CD14-positive monocyte (primary cell): ENCODE data around the gene AZGP1. TPM values are rescaled to one million over a fixed set of nuclear protein-coding genes. Genes with fewer than 3 reads are reported as not detected.
A peak's percentile ranks its signal among the peaks of the same experiment; 100 is the strongest.
"Not testable (repeated sequence)": the region's sequence is repeated elsewhere in the genome, so short reads cannot be mapped to it uniquely, and the experiment has no call there.

Experiments
- DNase-seq, 3 donors: peaks; one replicate each; pipeline ENCODE4 v3.0.0-alpha.2; 2011 to 2022
- H2AFZ ChIP-seq: 2 replicates; pipeline ENCODE4 v1.6.0; 2012; ENCODE audit warnings: mild to moderate bottlenecking, low read depth, low read length, inconsistent platforms; ENCODE audit not compliant: insufficient read depth, poor library complexity, severe bottlenecking
- H3K27ac ChIP-seq, 2 donors: 1 replicate in 1 of 2; 2 replicates in 1 of 2; pipeline ENCODE4 v1.5.1; 2012 to 2013; ENCODE audit warnings: low read length in 2 of 2, control low read depth in 1 of 2, inconsistent platforms in 1 of 2, low read depth in 1 of 2, mild to moderate bottlenecking in 1 of 2
- H3K27me3 ChIP-seq, 2 donors: one replicate each; pipeline versions ENCODE4 v1.6.0 to v1.6.1; 2011 to 2013; ENCODE audit warnings: low read length in 2 of 2; ENCODE audit not compliant: control insufficient read depth in 2 of 2, insufficient read depth in 2 of 2
- H3K36me3 ChIP-seq, 2 donors: replicated peaks in 1 of 2; 1 replicate in 1 of 2; 2 replicates in 1 of 2; pipeline versions ENCODE4 v1.5.1 to v1.6.1; 2012 to 2013; ENCODE audit warnings: low read length in 2 of 2, control low read depth in 1 of 2, inconsistent platforms in 1 of 2, mild to moderate bottlenecking in 1 of 2; ENCODE audit not compliant: insufficient read depth in 2 of 2, control insufficient read depth in 1 of 2
- H3K4me1 ChIP-seq, 2 donors: 1 replicate in 1 of 2; 2 replicates in 1 of 2; pipeline versions ENCODE4 v1.5.1 to v1.6.1; 2012 to 2013; ENCODE audit warnings: low read length in 2 of 2, control low read depth in 1 of 2, inconsistent platforms in 1 of 2, mild to moderate bottlenecking in 1 of 2, moderate library complexity in 1 of 2; ENCODE audit not compliant: insufficient read depth in 2 of 2, control insufficient read depth in 1 of 2
- H3K4me2 ChIP-seq: replicated peaks from 2 replicates; pipeline ENCODE3; 2012; ENCODE audit warnings: low read length, moderate library complexity, mild to moderate bottlenecking; ENCODE audit not compliant: poor library complexity, severe bottlenecking; ENCODE audit errors: extremely low read depth
- H3K4me3 ChIP-seq, 3 experiments: fragments of 200-600 bp in 1 of 3; sonication (generic) in 1 of 3; replicated peaks in 1 of 3; 1 replicate in 2 of 3; 2 replicates in 1 of 3; pipeline ENCODE4 v1.5.1; 2011 to 2013; ENCODE audit warnings: low read length in 3 of 3, mild to moderate bottlenecking in 3 of 3, control low read depth in 2 of 3, low read depth in 2 of 3, inconsistent platforms in 1 of 3, moderate library complexity in 1 of 3
- H3K79me2 ChIP-seq: 2 replicates; pipeline ENCODE4 v1.6.0; 2012; ENCODE audit warnings: mild to moderate bottlenecking, control low read depth, inconsistent platforms, low read length, moderate library complexity; ENCODE audit not compliant: insufficient read depth
- H3K9ac ChIP-seq: 2 replicates; pipeline ENCODE4 v1.6.0; 2017; ENCODE audit warnings: low read length, mild to moderate bottlenecking; ENCODE audit not compliant: insufficient read depth, poor library complexity, severe bottlenecking
- H3K9me3 ChIP-seq, 2 donors: replicated peaks in 1 of 2; 1 replicate in 1 of 2; 2 replicates in 1 of 2; pipeline versions ENCODE4 v1.5.1 to v1.6.1; 2012 to 2013; ENCODE audit warnings: low read length in 2 of 2, control low read depth in 1 of 2; ENCODE audit not compliant: control insufficient read depth in 1 of 2, insufficient read depth in 1 of 2
- H4K20me1 ChIP-seq: 2 replicates; pipeline ENCODE4 v1.6.0; 2012; ENCODE audit warnings: mild to moderate bottlenecking, low read length, control low read depth, moderate library complexity; ENCODE audit not compliant: insufficient read depth
- H3K27ac Mint-ChIP-seq, 7 donors: one replicate each; pipeline ENCODE4 v1.8.0; 2020; ENCODE audit warnings: mild to moderate bottlenecking in 7 of 7, mixed read lengths in 7 of 7, moderate library complexity in 6 of 7, inconsistent platforms in 2 of 7
- H3K27me3 Mint-ChIP-seq, 3 donors: one replicate each; pipeline ENCODE4 v1.8.0; 2021 to 2022; ENCODE audit warnings: low read depth in 3 of 3, mild to moderate bottlenecking in 3 of 3, mixed read lengths in 3 of 3, moderate library complexity in 3 of 3, inconsistent platforms in 1 of 3
- H3K36me3 Mint-ChIP-seq, 2 donors: one replicate each; pipeline ENCODE4 v1.8.0; 2020; ENCODE audit warnings: mixed read lengths in 2 of 2, inconsistent platforms in 1 of 2, mild to moderate bottlenecking in 1 of 2
- H3K4me1 Mint-ChIP-seq: one replicate; pipeline ENCODE4 v1.8.0; 2020; ENCODE audit warnings: mild to moderate bottlenecking, mixed read lengths
- H3K4me3 Mint-ChIP-seq, 2 donors: one replicate each; pipeline ENCODE4 v1.8.0; 2020; ENCODE audit warnings: mild to moderate bottlenecking in 2 of 2, mixed read lengths in 2 of 2, moderate library complexity in 1 of 2
- H3K9me3 Mint-ChIP-seq, 7 donors: one replicate each; pipeline ENCODE4 v1.8.0; 2020 to 2022; ENCODE audit warnings: mixed read lengths in 7 of 7, mild to moderate bottlenecking in 6 of 7, moderate library complexity in 6 of 7, inconsistent platforms in 2 of 7
- WGBS: methylation state at CpG from one replicate; pipeline ENCODE4 v1.1.5; 2013; ENCODE audit warnings: missing lambda C conversion rate; ENCODE audit not compliant: insufficient coverage; 5-methylcytosine and 5-hydroxymethylcytosine counted together
- intact Hi-C, 2 donors: fragments of 100-400 bp; cut with micrococcal nuclease; formaldehyde crosslinking; loops; one replicate each; pipeline versions ENCODE4 v1.15.0 to v1.15.1; 2023
- polyA plus RNA-seq, 3 donors: library from polyadenylated mRNA; depleted of rRNA in 1 of 3; unstranded in 2 of 3; stranded (reverse) in 1 of 3; fragments of 300-500 nt in 2 of 3; fragments of >200 nt in 1 of 3; fragmentation: Illumina TruSeq in 2 of 3; gene quantifications; 1 replicate in 2 of 3; 2 replicates in 1 of 3; pipeline ENCODE4 v1.2.3, GENCODE V29; 2012 to 2021
- TF ChIP-seq, protein P1 (sequence below): fragments of 200-600 bp; IDR thresholded peaks from one replicate; pipeline ENCODE4 v1.8.0; 2022; ENCODE audit warnings: antibody characterized with exemption, mild to moderate bottlenecking

Gene AZGP1
- polyA plus RNA-seq, 3 donors, result not detected

DNA sequence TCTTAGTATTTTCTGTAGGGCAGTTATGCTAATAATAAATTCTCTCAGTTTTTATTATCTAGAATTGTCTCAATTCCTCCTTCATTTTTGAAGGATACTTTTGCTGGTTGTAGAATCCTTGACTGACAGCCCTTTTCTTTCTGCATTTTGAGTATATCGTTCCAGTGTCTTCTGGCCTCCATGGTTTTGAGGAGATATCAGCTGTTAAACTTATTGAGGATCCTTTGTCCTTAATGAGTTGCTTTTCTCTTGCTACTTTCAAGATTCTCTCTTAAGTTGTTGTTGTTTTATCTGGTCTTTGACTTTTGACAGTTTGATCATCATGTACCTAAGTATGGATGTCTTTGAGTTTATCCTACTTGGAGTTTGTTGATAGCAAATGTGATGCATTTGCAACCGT lies 37.5 kb downstream of the AZGP1 start:
- H3K4me3 Mint-ChIP-seq, result no peak overlapping the region
- no peak for DNase-seq
- Histone ChIP-seq H3K27me3 (peaks cover 0 to 3% of the 10 kb centered on the region in 2 donors), H3K4me2 (no peak overlapping the region), H3K79me2 (no peaks in the 10 kb centered on the region), H3K36me3 (no peaks in the 10 kb centered on the region), H3K9me3 (peaks cover 0 to 17% of the 10 kb centered on the region in 2 donors), H2AFZ (no peak overlapping the region), H3K4me1 (no peaks in the 10 kb centered on the region), H3K4me3 (no peak overlapping the region), H3K27ac (no peak overlapping the region), H4K20me1 (no peaks in the 10 kb centered on the region), H3K9ac (no peak overlapping the region)
- H3K27me3 Mint-ChIP-seq, result peaks cover 7 to 30% (median 19%) of the 10 kb centered on the region in 3 donors
- TF ChIP-seq, protein P1, sequence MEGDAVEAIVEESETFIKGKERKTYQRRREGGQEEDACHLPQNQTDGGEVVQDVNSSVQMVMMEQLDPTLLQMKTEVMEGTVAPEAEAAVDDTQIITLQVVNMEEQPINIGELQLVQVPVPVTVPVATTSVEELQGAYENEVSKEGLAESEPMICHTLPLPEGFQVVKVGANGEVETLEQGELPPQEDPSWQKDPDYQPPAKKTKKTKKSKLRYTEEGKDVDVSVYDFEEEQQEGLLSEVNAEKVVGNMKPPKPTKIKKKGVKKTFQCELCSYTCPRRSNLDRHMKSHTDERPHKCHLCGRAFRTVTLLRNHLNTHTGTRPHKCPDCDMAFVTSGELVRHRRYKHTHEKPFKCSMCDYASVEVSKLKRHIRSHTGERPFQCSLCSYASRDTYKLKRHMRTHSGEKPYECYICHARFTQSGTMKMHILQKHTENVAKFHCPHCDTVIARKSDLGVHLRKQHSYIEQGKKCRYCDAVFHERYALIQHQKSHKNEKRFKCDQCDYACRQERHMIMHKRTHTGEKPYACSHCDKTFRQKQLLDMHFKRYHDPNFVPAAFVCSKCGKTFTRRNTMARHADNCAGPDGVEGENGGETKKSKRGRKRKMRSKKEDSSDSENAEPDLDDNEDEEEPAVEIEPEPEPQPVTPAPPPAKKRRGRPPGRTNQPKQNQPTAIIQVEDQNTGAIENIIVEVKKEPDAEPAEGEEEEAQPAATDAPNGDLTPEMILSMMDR, result no peak
- H3K36me3 Mint-ChIP-seq, result no peaks in the 10 kb centered on the region
- peaks cover 12 to 28% (median 17%) of the 10 kb centered on the region in 7 donors for H3K9me3 Mint-ChIP-seq
- H3K4me1 Mint-ChIP-seq, result peaks cover 3% of the 10 kb centered on the region
- intact Hi-C loops, result no loop called here
- no CpG with 5 or more reads among the region's 2 CpGs for WGBS
- H3K27ac Mint-ChIP-seq, result no peak overlapping the region

GRCh38 chr7:99935009-99935408 lies 40.8 kb downstream of the AZGP1 start:
- H3K4me2 ChIP-seq, H3K4me3 ChIP-seq, H3K4me3 Mint-ChIP-seq, intact Hi-C loops, H3K36me3 Mint-ChIP-seq, H3K36me3 ChIP-seq, H3K27me3 ChIP-seq, H3K79me2 ChIP-seq, H3K9ac ChIP-seq, H3K27ac ChIP-seq, H3K4me1 ChIP-seq, H3K4me1 Mint-ChIP-seq, H4K20me1 ChIP-seq, DNase-seq: not testable (repeated sequence)
- WGBS, result 53% methylated on average over 4 of the region's 4 CpGs
- H3K9me3 Mint-ChIP-seq, result peaks cover 10 to 23% (median 17%) of the 10 kb centered on the region in 7 donors
- peak overlapping the region; percentile 24 for H2AFZ ChIP-seq
- H3K27me3 Mint-ChIP-seq, result peaks cover 3 to 21% (median 14%) of the 10 kb centered on the region in 3 donors
- peak overlapping the region in 1 of 7 donors; percentile 54 for H3K27ac Mint-ChIP-seq
- peaks cover 0 to 17% of the 10 kb centered on the region in 2 donors for H3K9me3 ChIP-seq
